ENCODE results near the gene NUF2.

NUF2 gene

GRCh38 chr1:163372576-163372975, 50.8 kb downstream of the NUF2 start:
- Histone ChIP-seq H3K4me2 (ENCODE audit: low read length) (no peak overlapping the region), H3K79me2 (ENCODE audit: control insufficient read depth, insufficient read depth, low read length, poor library complexity) (no peaks in the 10 kb centered on the region), H3K18ac (ENCODE audit: low read length) (no peak overlapping the region), H3K9ac (ENCODE audit: low read length) (no peak overlapping the region), H3K9me3 (ENCODE audit: insufficient read depth, low read depth, low read length) (no peaks in the 10 kb centered on the region), H4K8ac (ENCODE audit: low read depth, low read length) (no peak overlapping the region), H3K79me1 (ENCODE audit: low read length) (no peaks in the 10 kb centered on the region), H4K12ac (ENCODE audit: low read depth, low read length) (no peak overlapping the region), H3K4me3 (ENCODE audit: low read depth, low read length) (no peak overlapping the region), H3K27me3 (ENCODE audit: insufficient read depth, low read length) (no peaks in the 10 kb centered on the region), H3K4ac (ENCODE audit: low read depth, low read length) (no peak overlapping the region), H3K23ac (ENCODE audit: low read length) (no peak overlapping the region), H2BK5ac (ENCODE audit: low read depth, low read length, poor library complexity) (no peak overlapping the region), H2BK120ac (ENCODE audit: insufficient read depth, low read length, poor library complexity) (no peak overlapping the region), H3K4me1 (ENCODE audit: control insufficient read depth in 1 of 2, insufficient read depth in 2 of 2, low read length in 2 of 2) (no peaks in the 10 kb centered on the region), H2AK5ac (ENCODE audit: low read length) (no peak overlapping the region), H2BK12ac (ENCODE audit: low read length) (no peak overlapping the region), H3K14ac (ENCODE audit: low read length) (no peak overlapping the region), H3K36me3 (ENCODE audit: control insufficient read depth in 1 of 2, insufficient read depth in 2 of 2, low read length in 2 of 2) (no peaks in the 10 kb centered on the region), H2AFZ (ENCODE audit: insufficient read depth, low read length, poor library complexity) (no peak overlapping the region), H3K27ac (ENCODE audit: low read depth, low read length) (no peak overlapping the region), H4K91ac (ENCODE audit: low read depth, low read length) (no peak overlapping the region)
- no CpG with 5 or more reads among the region's 1 CpG for WGBS (ENCODE audit: extremely low coverage, insufficient coverage, insufficient read length)
- DNase-seq = no peak

DNA sequence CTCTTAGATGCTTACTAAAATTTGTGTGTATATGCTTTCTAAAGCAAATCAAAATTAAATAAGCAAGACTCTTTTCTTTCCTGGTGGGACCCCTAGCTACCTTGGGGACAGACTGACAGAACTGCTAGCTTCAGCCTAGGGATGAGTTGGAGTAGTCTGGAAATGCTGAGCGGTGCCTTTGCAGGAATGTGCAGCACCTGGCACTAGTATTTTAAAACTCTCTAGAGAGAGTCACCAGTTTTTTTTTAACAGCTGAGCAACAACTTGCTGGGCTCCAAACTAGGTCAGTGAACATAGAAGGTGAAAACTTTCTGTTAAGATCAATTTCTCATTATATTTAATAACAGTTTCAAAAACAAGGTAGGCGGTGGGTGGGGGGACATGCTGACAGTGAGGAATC, 56.8 kb downstream of the NUF2 start:
- Histone ChIP-seq H3K36me3 (ENCODE audit: control insufficient read depth in 1 of 2, insufficient read depth in 2 of 2, low read length in 2 of 2) (no peaks in the 10 kb centered on the region), H3K4me1 (ENCODE audit: control insufficient read depth in 1 of 2, insufficient read depth in 2 of 2, low read length in 2 of 2) (no peaks in the 10 kb centered on the region), H3K14ac (ENCODE audit: low read length) (no peak overlapping the region), H3K9me3 (ENCODE audit: insufficient read depth, low read depth, low read length) (no peaks in the 10 kb centered on the region), H4K91ac (ENCODE audit: low read depth, low read length) (no peak overlapping the region), H3K18ac (ENCODE audit: low read length) (no peak overlapping the region), H3K79me1 (ENCODE audit: low read length) (no peaks in the 10 kb centered on the region), H2BK12ac (ENCODE audit: low read length) (no peak overlapping the region), H2BK5ac (ENCODE audit: low read depth, low read length, poor library complexity) (no peak overlapping the region), H3K9ac (ENCODE audit: low read length) (no peak overlapping the region), H2BK120ac (ENCODE audit: insufficient read depth, low read length, poor library complexity) (no peak overlapping the region), H3K4me3 (ENCODE audit: low read depth, low read length) (no peak overlapping the region), H3K4ac (ENCODE audit: low read depth, low read length) (no peak overlapping the region), H2AK5ac (ENCODE audit: low read length) (no peak overlapping the region), H3K27me3 (ENCODE audit: insufficient read depth, low read length) (no peaks in the 10 kb centered on the region), H2AFZ (ENCODE audit: insufficient read depth, low read length, poor library complexity) (no peak overlapping the region), H3K23ac (ENCODE audit: low read length) (no peak overlapping the region), H3K79me2 (ENCODE audit: control insufficient read depth, insufficient read depth, low read length, poor library complexity) (no peaks in the 10 kb centered on the region), H3K27ac (ENCODE audit: low read depth, low read length) (no peak overlapping the region), H4K12ac (ENCODE audit: low read depth, low read length) (no peak overlapping the region), H3K4me2 (ENCODE audit: low read length) (no peak overlapping the region), H4K8ac (ENCODE audit: low read depth, low read length) (no peak overlapping the region)
- WGBS (ENCODE audit: extremely low coverage, insufficient coverage, insufficient read length) = no CpG with 5 or more reads among the region's 2 CpGs
- no peak for DNase-seq

DNA sequence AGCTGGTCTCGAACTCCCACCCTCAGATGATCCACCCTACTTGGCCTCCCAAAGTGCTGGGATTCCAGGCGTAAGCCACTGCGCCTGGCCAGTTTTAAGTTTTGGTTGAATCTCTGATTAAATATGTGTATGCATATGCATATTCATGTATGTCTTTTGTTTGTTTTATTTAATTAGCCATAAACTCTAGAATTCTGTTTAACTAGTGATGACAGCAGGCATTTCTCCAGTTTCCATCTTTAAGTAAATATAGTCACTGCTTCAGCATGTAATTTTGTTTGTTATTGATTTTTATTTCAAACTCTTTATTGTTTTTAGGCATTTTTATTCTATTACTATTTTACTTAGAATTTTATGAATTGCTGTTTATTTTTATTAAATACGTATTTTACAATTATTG, 58.0 kb downstream of the NUF2 start:
- DNase-seq = no peak
- Histone ChIP-seq H2BK120ac (ENCODE audit: insufficient read depth, low read length, poor library complexity) (no peak overlapping the region), H2BK12ac (ENCODE audit: low read length) (no peak overlapping the region), H3K4me3 (ENCODE audit: low read depth, low read length) (no peak overlapping the region), H2BK5ac (ENCODE audit: low read depth, low read length, poor library complexity) (no peak overlapping the region), H3K9me3 (ENCODE audit: insufficient read depth, low read depth, low read length) (no peaks in the 10 kb centered on the region), H3K4me1 (ENCODE audit: control insufficient read depth in 1 of 2, insufficient read depth in 2 of 2, low read length in 2 of 2) (no peaks in the 10 kb centered on the region), H4K8ac (ENCODE audit: low read depth, low read length) (no peak overlapping the region), H3K9ac (ENCODE audit: low read length) (no peak overlapping the region), H3K27ac (ENCODE audit: low read depth, low read length) (no peak overlapping the region), H3K14ac (ENCODE audit: low read length) (no peak overlapping the region), H3K79me2 (ENCODE audit: control insufficient read depth, insufficient read depth, low read length, poor library complexity) (no peaks in the 10 kb centered on the region), H4K12ac (ENCODE audit: low read depth, low read length) (no peak overlapping the region), H3K23ac (ENCODE audit: low read length) (no peak overlapping the region), H2AFZ (ENCODE audit: insufficient read depth, low read length, poor library complexity) (no peak overlapping the region), H3K36me3 (ENCODE audit: control insufficient read depth in 1 of 2, insufficient read depth in 2 of 2, low read length in 2 of 2) (no peaks in the 10 kb centered on the region), H2AK5ac (ENCODE audit: low read length) (no peak overlapping the region), H3K4ac (ENCODE audit: low read depth, low read length) (no peak overlapping the region), H3K27me3 (ENCODE audit: insufficient read depth, low read length) (no peaks in the 10 kb centered on the region), H3K18ac (ENCODE audit: low read length) (no peak overlapping the region), H3K4me2 (ENCODE audit: low read length) (no peak overlapping the region), H4K91ac (ENCODE audit: low read depth, low read length) (no peak overlapping the region), H3K79me1 (ENCODE audit: low read length) (no peaks in the 10 kb centered on the region)
- WGBS (ENCODE audit: extremely low coverage, insufficient coverage, insufficient read length) = no CpG with 5 or more reads among the region's 4 CpGs

- Histone ChIP-seq H3K9me3 (ENCODE audit: insufficient read depth, low read depth, low read length) (no peaks in the 10 kb centered on the region), H3K4me3 (ENCODE audit: low read depth, low read length) (no peak overlapping the region), H3K4me2 (ENCODE audit: low read length) (no peak overlapping the region), H2BK5ac (ENCODE audit: low read depth, low read length, poor library complexity) (no peak overlapping the region), H3K23ac (ENCODE audit: low read length) (no peak overlapping the region), H3K9ac (ENCODE audit: low read length) (no peak overlapping the region), H3K36me3 (ENCODE audit: control insufficient read depth in 1 of 2, insufficient read depth in 2 of 2, low read length in 2 of 2) (no peaks in the 10 kb centered on the region), H3K79me1 (ENCODE audit: low read length) (no peaks in the 10 kb centered on the region), H4K91ac (ENCODE audit: low read depth, low read length) (no peak overlapping the region), H3K14ac (ENCODE audit: low read length) (no peak overlapping the region), H4K12ac (ENCODE audit: low read depth, low read length) (no peak overlapping the region), H4K8ac (ENCODE audit: low read depth, low read length) (no peak overlapping the region), H3K4ac (ENCODE audit: low read depth, low read length) (no peak overlapping the region), H2BK12ac (ENCODE audit: low read length) (no peak overlapping the region), H3K79me2 (ENCODE audit: control insufficient read depth, insufficient read depth, low read length, poor library complexity) (no peaks in the 10 kb centered on the region), H2AK5ac (ENCODE audit: low read length) (no peak overlapping the region), H3K27ac (ENCODE audit: low read depth, low read length) (no peak overlapping the region), H2BK120ac (ENCODE audit: insufficient read depth, low read length, poor library complexity) (no peak overlapping the region), H3K4me1 (ENCODE audit: control insufficient read depth in 1 of 2, insufficient read depth in 2 of 2, low read length in 2 of 2) (no peaks in the 10 kb centered on the region), H3K18ac (ENCODE audit: low read length) (no peak overlapping the region), H3K27me3 (ENCODE audit: insufficient read depth, low read length) (no peaks in the 10 kb centered on the region), H2AFZ (ENCODE audit: insufficient read depth, low read length, poor library complexity) (no peak overlapping the region)
- WGBS (ENCODE audit: extremely low coverage, insufficient coverage, insufficient read length) = no CpG with 5 or more reads among the region's 2 CpGs
- DNase-seq = no peak
Observed at GRCh38 chr1:163381487-163382184, 59.9 kb downstream of the NUF2 start.
